ENCODE measurements around the gene SERPINA3. TPM values are rescaled to one million over a fixed set of nuclear protein-coding genes. Genes with fewer than 3 reads are reported as not detected.

SERPINA3 gene
- total RNA-seq, 1 donor, result 5.1 TPM

- DNase-seq (ENCODE audit: insufficient read length, low spot score, missing footprints), result no peak
- TF ChIP-seq CTCF (IDR thresholded peaks at IDR 0.05; ENCODE audit: extremely low read depth, low read depth, low read length), result no peak
- Histone ChIP-seq H3K4me3 (ENCODE audit: insufficient read depth, low read length) (no peak overlapping the region), H3K36me3 (ENCODE audit: insufficient read depth, low read length) (no peaks in the 10 kb centered on the region), H3K27ac (ENCODE audit: low read depth, low read length) (no peak overlapping the region), H3K4me2 (ENCODE audit: insufficient read depth, low read length) (no peak overlapping the region), H3K9me3 (ENCODE audit: low read depth, low read length) (no peaks in the 10 kb centered on the region), H2AFZ (ENCODE audit: low read length) (no peak overlapping the region), H3K4me1 (ENCODE audit: insufficient read depth, low read length) (peaks cover 22% of the 10 kb centered on the region), H3K27me3 (ENCODE audit: insufficient read depth, low read length) (no peaks in the 10 kb centered on the region), H4K20me1 (ENCODE audit: insufficient read depth, low read length) (no peaks in the 10 kb centered on the region), H3K79me2 (ENCODE audit: insufficient read depth, low read length) (no peaks in the 10 kb centered on the region)
These were observed 16.3 kb upstream of the SERPINA3 start for GRCh38 chr14:94595912-94596311.

GRCh38 chr14:94596361-94596760, 15.8 kb upstream of the SERPINA3 start:
- no peak for DNase-seq (ENCODE audit: insufficient read length, low spot score, missing footprints)
- Histone ChIP-seq H2AFZ (ENCODE audit: low read length) (no peak overlapping the region), H3K27ac (ENCODE audit: low read depth, low read length) (no peak overlapping the region), H3K36me3 (ENCODE audit: insufficient read depth, low read length) (no peaks in the 10 kb centered on the region), H3K27me3 (ENCODE audit: insufficient read depth, low read length) (no peaks in the 10 kb centered on the region), H3K4me2 (ENCODE audit: insufficient read depth, low read length) (no peak overlapping the region), H4K20me1 (ENCODE audit: insufficient read depth, low read length) (no peaks in the 10 kb centered on the region), H3K79me2 (ENCODE audit: insufficient read depth, low read length) (no peaks in the 10 kb centered on the region), H3K4me1 (ENCODE audit: insufficient read depth, low read length) (peaks cover 25% of the 10 kb centered on the region), H3K4me3 (ENCODE audit: insufficient read depth, low read length) (no peak overlapping the region), H3K9me3 (ENCODE audit: low read depth, low read length) (no peaks in the 10 kb centered on the region)
- TF ChIP-seq CTCF (IDR thresholded peaks at IDR 0.05; ENCODE audit: extremely low read depth, low read depth, low read length), result no peak

- TF ChIP-seq CTCF (IDR thresholded peaks at IDR 0.05; ENCODE audit: extremely low read depth, low read depth, low read length), result no peak
These were observed 14.4 kb upstream of the SERPINA3 start for GRCh38 chr14:94597788-94598187.

GRCh38 chr14:94598506-94598815, 13.7 kb upstream of the SERPINA3 start:
- Histone ChIP-seq H3K79me2 (ENCODE audit: insufficient read depth, low read length) (no peaks in the 10 kb centered on the region), H4K20me1 (ENCODE audit: insufficient read depth, low read length) (no peaks in the 10 kb centered on the region), H3K4me1 (ENCODE audit: insufficient read depth, low read length) (peaks cover 35% of the 10 kb centered on the region), H3K9me3 (ENCODE audit: low read depth, low read length) (no peaks in the 10 kb centered on the region), H3K27ac (ENCODE audit: low read depth, low read length) (peak overlapping the region; percentile 79), H2AFZ (ENCODE audit: low read length) (no peak overlapping the region), H3K4me3 (ENCODE audit: insufficient read depth, low read length) (no peak overlapping the region), H3K4me2 (ENCODE audit: insufficient read depth, low read length) (peak overlapping the region; percentile 7), H3K36me3 (ENCODE audit: insufficient read depth, low read length) (no peaks in the 10 kb centered on the region), H3K27me3 (ENCODE audit: insufficient read depth, low read length) (no peaks in the 10 kb centered on the region)
- TF ChIP-seq CTCF (IDR thresholded peaks at IDR 0.05; ENCODE audit: extremely low read depth, low read depth, low read length), result no peak
- DNase-seq (ENCODE audit: insufficient read length, low spot score, missing footprints), result no peak

More at GRCh38 chr14:94597788-94598187, 14.4 kb upstream of the SERPINA3 start:
- Histone ChIP-seq H3K4me1 (ENCODE audit: insufficient read depth, low read length) (peaks cover 35% of the 10 kb centered on the region), H3K4me3 (ENCODE audit: insufficient read depth, low read length) (no peak overlapping the region), H3K27ac (ENCODE audit: low read depth, low read length) (no peak overlapping the region), H3K9me3 (ENCODE audit: low read depth, low read length) (no peaks in the 10 kb centered on the region), H4K20me1 (ENCODE audit: insufficient read depth, low read length) (no peaks in the 10 kb centered on the region), H3K4me2 (ENCODE audit: insufficient read depth, low read length) (no peak overlapping the region), H3K36me3 (ENCODE audit: insufficient read depth, low read length) (no peaks in the 10 kb centered on the region), H3K79me2 (ENCODE audit: insufficient read depth, low read length) (no peaks in the 10 kb centered on the region), H2AFZ (ENCODE audit: low read length) (no peak overlapping the region), H3K27me3 (ENCODE audit: insufficient read depth, low read length) (no peaks in the 10 kb centered on the region)
- DNase-seq (ENCODE audit: insufficient read length, low spot score, missing footprints), result no peak
